Suprapubic skin (tissue), 4 donors: Measurements from ENCODE around the gene GNAT3.

Experiments
- POLR2A ChIP-seq, 2 donors: fragments of 450-650 bp; IDR thresholded peaks; one replicate each; pipeline ENCODE4 v1.6.1; 2017; ENCODE audit warnings: antibody characterized with exemption in 2 of 2, mild to moderate bottlenecking in 2 of 2, moderate library complexity in 2 of 2
- POLR2AphosphoS5 ChIP-seq, 3 donors: sonication (generic); formaldehyde crosslinking; IDR thresholded peaks; one replicate each; pipeline ENCODE4 v1.6.1; 2017; ENCODE audit warnings: antibody characterized with exemption in 3 of 3
- TF ChIP-seq, protein P1 (sequence below), 2 donors: fragments of 200-600 bp in 1 of 2; fragments of 450-650 bp in 1 of 2; sonication (generic) in 1 of 2; IDR thresholded peaks; one replicate each; pipeline ENCODE4 v1.5.1; 2016 to 2019; ENCODE audit warnings: antibody characterized with exemption in 2 of 2, mild to moderate bottlenecking in 1 of 2, moderate library complexity in 1 of 2

DNA sequence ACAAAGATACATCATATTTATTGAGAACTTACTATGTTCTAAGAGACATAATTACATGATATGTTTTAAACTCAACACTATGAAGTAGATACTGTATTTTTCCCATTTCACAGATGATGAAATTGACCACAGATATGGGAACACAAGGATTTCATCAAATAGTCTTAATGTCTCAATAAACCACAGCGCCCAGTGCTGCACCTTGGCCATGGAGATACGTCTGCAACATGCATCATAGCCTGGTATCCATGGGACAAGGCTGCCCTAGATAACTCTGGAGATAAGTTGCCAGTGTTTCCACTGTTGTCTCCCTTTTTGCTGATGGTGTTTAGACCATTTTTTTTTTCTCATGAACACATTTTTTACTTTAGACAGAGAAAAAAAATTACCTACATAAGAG lies 97.5 kb downstream of the GNAT3 start:
- TF ChIP-seq, protein P1, sequence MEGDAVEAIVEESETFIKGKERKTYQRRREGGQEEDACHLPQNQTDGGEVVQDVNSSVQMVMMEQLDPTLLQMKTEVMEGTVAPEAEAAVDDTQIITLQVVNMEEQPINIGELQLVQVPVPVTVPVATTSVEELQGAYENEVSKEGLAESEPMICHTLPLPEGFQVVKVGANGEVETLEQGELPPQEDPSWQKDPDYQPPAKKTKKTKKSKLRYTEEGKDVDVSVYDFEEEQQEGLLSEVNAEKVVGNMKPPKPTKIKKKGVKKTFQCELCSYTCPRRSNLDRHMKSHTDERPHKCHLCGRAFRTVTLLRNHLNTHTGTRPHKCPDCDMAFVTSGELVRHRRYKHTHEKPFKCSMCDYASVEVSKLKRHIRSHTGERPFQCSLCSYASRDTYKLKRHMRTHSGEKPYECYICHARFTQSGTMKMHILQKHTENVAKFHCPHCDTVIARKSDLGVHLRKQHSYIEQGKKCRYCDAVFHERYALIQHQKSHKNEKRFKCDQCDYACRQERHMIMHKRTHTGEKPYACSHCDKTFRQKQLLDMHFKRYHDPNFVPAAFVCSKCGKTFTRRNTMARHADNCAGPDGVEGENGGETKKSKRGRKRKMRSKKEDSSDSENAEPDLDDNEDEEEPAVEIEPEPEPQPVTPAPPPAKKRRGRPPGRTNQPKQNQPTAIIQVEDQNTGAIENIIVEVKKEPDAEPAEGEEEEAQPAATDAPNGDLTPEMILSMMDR (IDR thresholded peaks at IDR 0.05), result no peak
- no peak for TF ChIP-seq POLR2AphosphoS5 (IDR thresholded peaks at IDR 0.05)
- TF ChIP-seq POLR2A (IDR thresholded peaks at IDR 0.05), result no peak
